Endothelial cell of hepatic sinusoid (primary cell): ENCODE measurements around the gene VPS52.
"Not testable (repeated sequence)": the region's sequence is repeated elsewhere in the genome, so short reads cannot be mapped to it uniquely, and the experiment has no call there.

Source experiments
- in situ Hi-C: cut with HindIII; loops from 2 replicates; pipeline ENCODE4 v1.10.0; 2017; ENCODE audit warnings: low sequenced_read_pairs

The VPS52 gene

DNA sequence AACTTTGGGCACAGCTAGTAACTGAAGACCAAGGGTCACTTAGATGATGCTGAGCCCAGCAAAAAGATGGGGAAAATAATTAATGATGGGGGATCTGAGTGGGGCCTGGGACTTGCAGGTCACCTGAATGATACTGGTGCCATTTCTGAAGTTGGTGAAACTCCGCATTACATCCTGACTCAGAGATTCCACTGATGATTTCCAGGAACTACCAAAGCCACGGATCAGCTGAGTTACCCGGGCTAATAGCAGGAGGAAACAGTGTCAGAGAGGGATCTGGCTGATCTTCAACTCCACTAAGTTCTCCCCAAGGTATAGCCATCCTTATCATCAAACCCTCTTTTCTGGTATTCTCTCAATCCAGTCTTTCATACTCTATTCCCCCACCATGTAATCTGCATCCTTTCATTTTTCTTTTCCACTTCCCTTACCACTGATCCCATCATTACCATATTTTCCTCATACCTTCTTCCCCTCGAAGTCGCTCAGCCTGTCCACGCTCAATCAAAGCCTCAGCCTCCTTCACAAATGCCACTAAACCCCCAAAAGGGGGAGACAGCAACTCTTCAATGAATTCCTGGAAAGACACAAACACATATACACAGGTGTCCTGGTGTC is 20.2 kb downstream of the VPS52 start:
- in situ Hi-C loops, result no loop called here

DNA sequence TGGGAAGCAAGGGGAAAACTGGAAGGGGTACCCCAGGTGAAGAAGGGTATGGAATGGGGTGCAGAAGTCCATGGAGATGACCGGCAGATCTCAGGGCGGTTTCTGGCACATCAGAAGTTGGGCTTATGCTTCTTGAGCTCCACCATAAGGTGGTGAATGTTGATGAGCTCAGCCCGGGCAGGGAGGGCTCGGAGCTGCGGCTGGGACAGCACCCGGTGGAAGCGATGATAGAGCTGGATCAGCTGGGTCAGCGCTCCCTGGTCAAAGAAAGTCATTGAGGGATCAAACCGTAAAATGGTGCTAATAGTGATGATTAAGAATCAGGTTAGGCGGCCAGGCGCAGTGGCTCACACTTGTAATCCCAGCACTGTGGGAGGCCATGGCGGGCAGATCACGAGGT is 20.9 kb downstream of the VPS52 start:
- in situ Hi-C loops, result no loop called here

DNA sequence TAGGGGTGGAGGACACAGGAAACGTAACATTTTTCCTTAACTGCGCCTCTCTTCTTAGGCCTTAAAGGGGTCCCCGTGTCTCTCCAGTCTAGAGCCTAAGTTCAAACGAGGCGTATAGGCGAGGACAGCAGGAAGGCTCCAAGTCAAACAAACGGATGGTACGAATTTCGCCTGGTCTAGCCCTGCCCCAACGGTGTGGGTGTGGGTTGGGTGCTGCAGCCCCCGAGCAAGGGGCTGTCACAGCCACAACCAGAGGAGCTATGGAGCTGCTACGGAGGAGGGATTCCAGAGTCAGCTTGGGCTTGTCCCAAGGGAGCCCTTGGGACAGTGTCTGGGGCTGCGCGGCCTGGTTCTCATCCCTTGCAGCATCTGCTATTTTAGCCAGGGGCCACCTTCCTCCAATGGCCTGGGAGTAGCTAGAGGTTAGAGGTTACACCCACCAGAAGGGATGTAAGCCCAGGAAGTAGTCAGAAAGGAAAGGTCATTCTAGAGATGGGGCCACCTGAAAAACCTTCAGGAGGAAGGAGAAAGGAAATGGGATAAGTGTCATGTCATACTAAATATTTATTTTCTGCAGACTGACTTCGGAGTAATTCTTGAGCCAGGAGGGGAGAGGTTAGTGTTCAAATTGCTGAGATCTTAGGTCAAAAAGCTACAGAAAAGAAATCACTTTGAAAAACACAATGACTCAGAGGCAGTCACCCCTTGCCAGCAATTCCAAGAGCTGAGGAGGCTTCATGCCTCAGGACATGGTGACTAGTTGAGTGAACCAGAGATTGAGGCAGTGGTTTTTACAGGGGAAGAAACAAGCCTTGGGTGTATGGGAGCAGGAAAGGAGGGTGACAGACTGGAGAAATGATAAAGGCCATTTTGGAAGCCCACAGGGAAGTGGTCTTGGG is 21.7 kb downstream of the VPS52 start:
- in situ Hi-C loops, result no loop called here

DNA sequence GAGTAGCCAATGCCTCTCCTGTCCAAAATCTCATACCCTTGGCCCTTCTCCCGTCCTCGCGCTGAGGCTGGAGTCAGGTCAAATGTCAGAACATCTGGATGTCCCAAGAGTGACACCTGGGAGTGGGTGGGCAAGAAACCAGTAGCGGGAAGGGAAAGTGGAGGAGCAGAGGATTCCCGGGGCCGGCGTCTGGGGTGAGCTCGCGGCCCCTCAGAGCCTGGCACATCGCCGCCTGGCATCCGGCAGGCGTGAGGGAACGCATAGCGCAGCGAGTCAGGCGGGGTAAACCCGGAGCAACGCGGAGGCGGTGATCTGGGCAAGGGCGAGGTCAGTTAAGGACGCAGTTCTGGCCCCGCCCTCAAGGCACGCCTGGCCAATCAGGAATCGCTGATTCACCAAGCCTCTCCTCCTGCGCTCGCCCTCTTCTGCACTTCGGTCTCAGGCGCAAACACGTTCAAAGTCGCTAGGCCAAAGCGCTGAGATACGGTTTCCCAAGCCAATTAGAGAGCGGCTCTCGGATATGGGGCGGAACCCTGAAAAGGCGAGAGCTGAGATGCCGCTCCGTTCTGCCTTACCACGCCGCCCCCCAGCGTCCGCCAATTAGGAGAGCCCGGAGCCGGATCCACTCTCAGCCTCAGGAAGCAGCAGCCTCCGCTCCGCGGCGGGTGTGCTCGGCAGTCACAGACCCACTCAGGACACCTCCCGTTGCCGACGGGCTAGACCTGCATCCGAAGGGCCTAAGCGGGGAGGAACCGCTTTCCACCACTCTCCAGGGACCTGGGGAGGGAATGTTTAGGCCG is 22.5 kb downstream of the VPS52 start:
- in situ Hi-C loops, result no loop called here

DNA sequence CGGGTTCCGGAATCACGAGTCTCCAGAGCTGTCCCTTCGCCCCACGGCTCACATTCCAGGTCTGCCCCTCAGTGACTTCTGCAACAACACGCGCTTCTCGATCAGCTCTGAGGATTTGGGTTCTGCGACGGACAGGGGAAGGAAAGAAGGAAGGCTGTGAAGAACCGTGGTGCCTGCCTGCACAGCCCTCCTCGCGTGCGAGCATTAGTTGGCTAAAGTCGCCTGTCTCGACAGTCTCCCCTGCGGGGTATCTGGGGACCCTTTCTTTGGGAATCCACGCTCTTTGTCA is 23.1 kb downstream of the VPS52 start:
- in situ Hi-C loops, result no loop called here

GRCh38 chr6:33247977-33248642 is 23.6 kb downstream of the VPS52 start:
- in situ Hi-C loops, result no loop called here

GRCh38 chr6:33243476-33243875 is 28.2 kb downstream of the VPS52 start:
- in situ Hi-C loops, result no loop called here

GRCh38 chr6:33241968-33242367 is 29.7 kb downstream of the VPS52 start:
- in situ Hi-C loops, result no loop called here

- in situ Hi-C loops, result loop anchor here (5.0 kb wide), 1 partner anchor 90 kb away; no protein-coding TSS in a partner anchor
Measured at GRCh38 chr6:33237741-33238140, 33.9 kb downstream of the VPS52 start.

- in situ Hi-C loops, result loop anchor here (5.0 kb wide), 1 partner anchor 90 kb away; no protein-coding TSS in a partner anchor
Measured at GRCh38 chr6:33236852-33237251, 34.8 kb downstream of the VPS52 start.

DNA sequence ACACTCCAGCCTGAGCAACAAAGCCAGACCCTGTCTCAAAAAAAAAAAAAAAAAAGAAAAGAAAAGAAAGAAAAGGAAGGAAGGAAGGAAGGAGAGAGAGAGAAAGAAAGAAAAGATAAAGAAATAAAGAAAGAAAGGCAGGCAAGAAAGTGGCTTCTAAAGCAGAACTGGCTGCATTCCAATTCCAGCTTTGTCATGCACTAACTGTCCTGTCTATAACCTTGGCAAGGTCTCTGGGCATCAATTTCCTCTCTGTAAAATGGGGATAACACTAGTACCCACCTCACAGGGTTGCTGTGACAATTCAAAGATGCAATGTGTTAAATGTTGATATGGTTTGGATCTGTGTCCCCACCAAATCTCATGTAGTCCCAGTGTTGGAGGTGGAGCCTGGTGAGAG is 35.3 kb downstream of the VPS52 start:
- in situ Hi-C loops, result loop anchor here (5.0 kb wide), 1 partner anchor 89 kb away; no protein-coding TSS in a partner anchor

DNA sequence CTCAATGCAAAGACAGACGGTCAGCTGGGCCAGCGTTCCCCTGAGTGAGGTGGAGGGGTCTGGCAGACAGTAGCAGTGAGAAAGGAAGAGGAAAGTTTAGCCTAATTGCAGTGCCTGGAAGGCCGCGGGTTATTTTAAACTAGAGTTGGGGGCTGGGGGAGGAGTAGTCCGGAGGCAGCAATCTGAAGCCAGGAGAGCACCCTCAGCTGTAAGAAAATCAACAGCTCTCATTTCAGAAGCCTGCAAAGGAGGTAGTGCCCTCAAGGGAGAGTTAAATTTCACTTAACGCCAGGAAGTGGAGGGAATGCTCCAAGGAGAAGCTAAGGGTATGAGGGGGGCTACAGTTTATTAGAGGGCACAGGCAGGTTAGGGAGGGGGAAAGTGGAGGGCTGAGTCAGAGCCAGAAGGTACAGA is 36.4 kb downstream of the VPS52 start:
- in situ Hi-C loops, result loop anchor here (5.0 kb wide), 1 partner anchor 88 kb away; no protein-coding TSS in a partner anchor

DNA sequence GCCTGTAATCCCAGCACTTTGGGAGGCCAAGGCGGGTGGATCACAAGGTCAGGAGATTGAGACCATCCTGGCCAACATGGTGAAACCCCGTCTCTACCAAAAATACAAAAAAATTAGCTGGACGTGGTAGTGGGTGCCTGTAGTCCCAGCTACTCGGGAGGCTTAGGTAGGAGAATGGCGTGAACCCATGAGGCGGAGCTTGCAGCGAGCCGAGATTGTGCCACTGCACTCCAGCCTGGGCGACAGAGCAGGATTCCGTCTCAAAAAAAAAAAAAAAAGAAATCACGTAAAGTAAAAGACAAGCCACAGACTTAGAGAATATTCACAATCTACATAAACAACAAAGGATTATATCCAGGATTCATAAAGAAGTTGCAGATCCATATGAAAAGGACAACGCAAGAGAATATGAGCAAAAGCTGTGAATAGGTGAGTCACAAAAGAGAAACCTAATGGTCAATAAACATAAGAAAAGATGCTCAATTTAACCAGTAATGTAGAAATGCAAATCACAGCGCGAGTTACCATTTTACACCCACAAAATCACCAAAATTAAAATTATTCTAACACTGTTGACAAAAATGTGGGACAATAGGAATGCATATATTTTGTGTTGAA is 45.1 kb downstream of the VPS52 start:
- in situ Hi-C loops, result not testable (repeated sequence)

DNA sequence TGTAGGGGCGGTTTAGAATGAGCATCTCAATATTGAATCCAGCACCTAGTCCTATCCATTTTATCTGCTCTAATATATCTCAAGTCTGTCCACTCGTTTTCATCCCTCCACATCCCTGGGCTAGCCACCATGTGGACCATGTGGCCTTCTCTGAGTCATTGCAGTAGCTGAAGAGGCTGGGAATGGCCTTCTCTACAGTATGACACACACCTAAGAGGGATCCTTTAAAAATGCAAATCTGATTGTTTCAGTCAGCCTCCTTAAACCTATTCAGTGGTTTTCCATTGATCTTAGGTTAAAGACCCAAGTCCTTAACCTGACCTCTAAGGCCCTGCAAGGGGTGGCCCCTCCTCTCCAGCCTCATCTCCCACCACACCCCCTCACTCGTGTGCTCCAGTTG is 54.0 kb downstream of the VPS52 start:
- in situ Hi-C loops, result no loop called here

DNA sequence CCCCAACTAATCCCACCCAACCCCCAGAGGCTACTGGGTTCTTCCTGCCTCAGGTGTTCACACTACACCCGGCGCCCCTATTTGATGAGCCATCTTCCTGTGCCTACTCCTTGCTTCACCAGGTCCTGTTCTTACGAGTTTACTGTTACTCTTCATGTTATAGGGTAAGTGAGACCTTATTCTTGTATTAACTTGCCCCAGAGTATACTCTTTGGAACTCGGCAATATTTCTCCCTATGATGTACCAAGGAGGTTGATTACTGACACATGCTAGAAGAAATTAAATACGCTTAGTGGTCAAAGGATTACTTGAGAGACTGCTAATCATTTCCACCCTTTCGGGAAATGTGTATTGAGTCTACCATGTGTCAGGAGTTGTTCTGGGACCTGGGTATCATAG is 54.4 kb downstream of the VPS52 start:
- in situ Hi-C loops, result no loop called here

DNA sequence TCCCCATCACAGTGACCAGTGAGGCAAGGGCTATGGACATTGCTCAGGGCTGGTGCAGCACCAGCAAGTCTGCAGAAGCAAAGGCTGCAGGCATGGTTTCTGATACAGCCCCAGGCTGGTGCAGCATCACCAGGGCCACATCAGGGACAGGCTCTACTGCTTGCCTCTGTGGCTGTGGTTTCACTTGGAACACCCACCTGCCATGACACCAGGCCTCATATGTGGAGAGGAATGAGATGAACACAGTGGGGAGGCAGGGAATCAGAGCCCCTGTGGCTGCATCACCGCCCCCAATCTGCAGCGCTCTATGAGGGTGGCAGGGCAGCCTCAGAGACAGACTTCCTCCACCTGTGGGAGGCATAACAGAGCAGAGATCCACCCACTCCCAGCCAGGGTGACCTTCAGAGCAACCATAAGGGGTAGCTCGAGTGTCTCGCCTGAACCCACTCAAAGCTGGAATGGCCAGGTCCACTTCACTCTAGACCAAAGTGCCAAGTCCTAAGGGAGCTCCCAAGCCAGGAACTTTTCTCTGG is 55.5 kb downstream of the VPS52 start:
- in situ Hi-C loops, result no loop called here

GRCh38 chr6:33215271-33216116 is 56.2 kb downstream of the VPS52 start:
- in situ Hi-C loops, result no loop called here

GRCh38 chr6:33213989-33214335 is 57.7 kb downstream of the VPS52 start:
- in situ Hi-C loops, result no loop called here

DNA sequence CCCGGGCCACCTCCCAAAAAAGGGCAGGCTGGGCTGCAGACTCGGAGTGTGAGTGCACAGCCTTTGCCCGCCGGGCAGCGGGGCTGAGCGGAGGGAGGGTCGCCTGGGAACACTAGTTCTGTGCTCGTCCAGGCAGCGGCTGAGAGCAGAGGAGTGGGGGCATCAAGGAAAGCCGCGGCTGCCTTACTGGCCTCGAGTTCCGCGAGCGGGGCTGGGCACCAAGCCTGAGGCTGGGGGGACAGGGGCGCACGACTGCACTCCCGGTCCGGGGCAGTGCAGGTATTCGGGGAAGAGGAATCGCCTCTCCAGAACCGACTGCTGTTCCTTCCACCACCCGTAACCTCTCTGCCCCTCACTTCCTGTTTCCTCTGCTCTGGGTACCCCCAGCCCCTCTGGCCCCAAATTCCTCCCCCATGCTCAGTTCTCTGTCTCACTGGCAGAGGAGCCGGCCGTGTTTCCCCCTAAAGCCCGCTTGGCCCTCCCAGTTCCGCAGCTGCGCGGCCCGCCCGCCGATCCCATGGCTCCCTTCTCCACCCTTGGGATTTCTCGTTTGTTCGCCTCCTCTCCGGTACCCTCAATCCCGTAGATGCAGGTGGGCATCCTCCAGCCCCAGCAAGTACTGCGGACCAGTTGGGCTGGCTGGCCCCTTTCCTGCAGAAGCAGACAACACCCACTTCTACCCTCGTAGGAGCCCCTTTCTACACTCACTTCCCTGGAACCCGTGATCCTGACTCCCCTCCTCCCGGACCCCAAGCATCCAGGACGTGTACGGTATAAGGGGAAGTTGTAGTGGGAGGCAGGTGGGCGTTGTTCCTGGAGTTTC is 58.3 kb downstream of the VPS52 start:
- in situ Hi-C loops, result no loop called here
